Transverse colon (tissue), 4 donors: Measurements from ENCODE around the gene SSTR5. TPM values are rescaled to one million over a fixed set of nuclear protein-coding genes. Genes with fewer than 3 reads are reported as not detected.

Experiments used
- DNase-seq: peaks from one replicate; pipeline ENCODE4 v3.0.0-alpha.2; 2019
- H3K27ac ChIP-seq, 4 donors: fragments of 200-600 bp; sonication (generic); 2 replicates each; pipeline ENCODE4 v1.5.1; 2016 to 2018; ENCODE audit warnings: inconsistent platforms in 4 of 4
- H3K27me3 ChIP-seq: fragments of 200-600 bp; sonication (generic); 2 replicates; pipeline ENCODE4 v1.5.1; 2017; ENCODE audit warnings: inconsistent platforms
- H3K36me3 ChIP-seq, 4 donors: fragments of 200-600 bp; sonication (generic); 2 replicates each; pipeline ENCODE4 v1.5.1; 2017 to 2019; ENCODE audit warnings: inconsistent platforms in 4 of 4
- H3K4me1 ChIP-seq, 4 donors: fragments of 200-600 bp; sonication (generic); 2 replicates each; pipeline ENCODE4 v1.5.1; 2017 to 2020; ENCODE audit warnings: inconsistent platforms in 4 of 4
- H3K4me3 ChIP-seq, 4 donors: fragments of 200-600 bp; sonication (generic); 1 replicate in 1 of 4; 2 replicates in 3 of 4; pipeline versions ENCODE4 v1.5.1 to v1.6.1; 2017 to 2019; ENCODE audit warnings: inconsistent platforms in 4 of 4
- H3K9me3 ChIP-seq, 2 donors: fragments of 200-600 bp; sonication (generic); 2 replicates each; pipeline ENCODE4 v1.5.1; 2017 to 2019; ENCODE audit warnings: inconsistent platforms in 2 of 2
- EP300 ChIP-seq: sonication (generic); formaldehyde crosslinking; IDR thresholded peaks from one replicate; pipeline ENCODE4 v1.6.1; 2017; ENCODE audit warnings: antibody characterized with exemption, low read depth
- POLR2A ChIP-seq: fragments of 450-650 bp; IDR thresholded peaks from one replicate; pipeline ENCODE4 v1.6.1; 2016; ENCODE audit warnings: antibody characterized with exemption, mild to moderate bottlenecking, moderate library complexity
- POLR2AphosphoS5 ChIP-seq, 3 donors: sonication (generic); formaldehyde crosslinking; IDR thresholded peaks; one replicate each; pipeline ENCODE4 v1.6.1; 2016; ENCODE audit warnings: antibody characterized with exemption in 3 of 3
- WGBS, 2 donors: methylation state at CpG; one replicate each; pipeline ENCODE4 v1.1.5; 2018; ENCODE audit warnings: low coverage in 1 of 2; 5-methylcytosine and 5-hydroxymethylcytosine counted together
- in situ Hi-C, 4 donors: fragments of 200-750 bp; cut with MboI; loops; one replicate each; pipeline versions ENCODE4 v1.15.0 to v1.15.1; 2017; ENCODE audit warnings: low sequenced_read_pairs in 3 of 4, low pct_ligation_motif_present in 1 of 4, low pct_unique_long_range_greater_than_20kb in 1 of 4
- intact Hi-C: fragments of 100-400 bp; cut with DNase I; formaldehyde crosslinking; loops from one replicate; pipeline ENCODE4 v1.15.1; 2023; ENCODE audit warnings: low total_unique reads
- total RNA-seq, 4 donors: library from RNA; depleted of rRNA; stranded (reverse); fragments of >200 nt; gene quantifications; one replicate each; pipeline ENCODE4 v1.1.0, GENCODE V29; 2016
- TF ChIP-seq, protein P1 (sequence below), 5 experiments: fragments of 200-600 bp in 3 of 5; fragments of 450-650 bp in 2 of 5; sonication (generic) in 3 of 5; IDR thresholded peaks; 1 replicate in 2 of 5; 2 replicates in 3 of 5; pipeline ENCODE4 v1.5.1; 2016 to 2017; ENCODE audit warnings: antibody characterized with exemption in 5 of 5, inconsistent platforms in 3 of 5, mild to moderate bottlenecking in 2 of 5, moderate library complexity in 1 of 5

The SSTR5 gene
- total RNA-seq, 4 donors from 2014 or later: not detected

DNA sequence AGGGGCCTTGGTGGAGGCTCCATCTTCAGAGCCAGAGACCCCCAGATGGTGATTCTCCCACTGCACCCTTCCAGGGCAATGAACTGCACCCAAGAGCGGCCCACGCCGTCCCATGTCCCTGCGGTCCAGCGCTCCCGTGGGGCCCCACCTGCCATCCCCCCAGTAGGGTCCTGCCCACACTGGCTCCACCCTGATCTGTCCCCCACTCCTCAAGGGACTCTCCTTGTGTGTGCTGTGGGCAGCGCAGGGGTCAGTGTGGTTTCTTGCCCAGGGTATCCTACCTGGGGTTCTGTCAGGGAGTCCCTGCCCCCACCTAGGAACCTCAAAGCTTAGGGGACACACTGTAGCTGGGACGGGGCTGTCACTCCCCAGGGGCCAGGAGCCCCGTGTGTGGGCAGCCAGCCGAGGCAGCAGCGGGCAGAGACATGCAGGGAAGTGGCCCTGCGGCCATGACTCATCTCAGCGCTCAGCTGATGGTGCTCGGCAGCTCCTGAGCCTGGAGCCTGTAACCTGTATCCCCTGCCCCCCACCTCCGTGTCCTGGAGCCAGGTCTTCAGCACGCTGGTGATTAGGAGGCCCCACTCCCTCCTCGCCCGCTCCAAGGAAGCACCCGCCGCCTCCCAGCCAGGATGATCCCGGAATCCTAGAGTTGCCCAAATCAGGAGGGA lies 35.7 kb upstream of the SSTR5 start:
- no peak overlapping the region for H3K4me3 ChIP-seq
- H3K4me1 ChIP-seq: no peaks in the 10 kb centered on the region
- TF ChIP-seq POLR2A (no peak), EP300 (no peak), POLR2AphosphoS5 (IDR thresholded peaks at IDR 0.05) (no peak)
- TF ChIP-seq, protein P1, sequence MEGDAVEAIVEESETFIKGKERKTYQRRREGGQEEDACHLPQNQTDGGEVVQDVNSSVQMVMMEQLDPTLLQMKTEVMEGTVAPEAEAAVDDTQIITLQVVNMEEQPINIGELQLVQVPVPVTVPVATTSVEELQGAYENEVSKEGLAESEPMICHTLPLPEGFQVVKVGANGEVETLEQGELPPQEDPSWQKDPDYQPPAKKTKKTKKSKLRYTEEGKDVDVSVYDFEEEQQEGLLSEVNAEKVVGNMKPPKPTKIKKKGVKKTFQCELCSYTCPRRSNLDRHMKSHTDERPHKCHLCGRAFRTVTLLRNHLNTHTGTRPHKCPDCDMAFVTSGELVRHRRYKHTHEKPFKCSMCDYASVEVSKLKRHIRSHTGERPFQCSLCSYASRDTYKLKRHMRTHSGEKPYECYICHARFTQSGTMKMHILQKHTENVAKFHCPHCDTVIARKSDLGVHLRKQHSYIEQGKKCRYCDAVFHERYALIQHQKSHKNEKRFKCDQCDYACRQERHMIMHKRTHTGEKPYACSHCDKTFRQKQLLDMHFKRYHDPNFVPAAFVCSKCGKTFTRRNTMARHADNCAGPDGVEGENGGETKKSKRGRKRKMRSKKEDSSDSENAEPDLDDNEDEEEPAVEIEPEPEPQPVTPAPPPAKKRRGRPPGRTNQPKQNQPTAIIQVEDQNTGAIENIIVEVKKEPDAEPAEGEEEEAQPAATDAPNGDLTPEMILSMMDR (IDR thresholded peaks at IDR 0.05): no peak
- in situ Hi-C loops (no loop called here), intact Hi-C loops (loop anchor here (1.0 kb wide), 1 partner anchor 128 kb away; no protein-coding TSS in a partner anchor)
- no peak for DNase-seq
- H3K36me3 ChIP-seq: no peaks in the 10 kb centered on the region
- 46% methylated on average over 18 of the region's 21 CpGs; no CpG with 5 or more reads in 1 of the 2 donors for WGBS, 2 donors
- H3K27me3 ChIP-seq: peaks cover 25% of the 10 kb centered on the region
- no peaks in the 10 kb centered on the region for H3K9me3 ChIP-seq
- no peak overlapping the region for H3K27ac ChIP-seq

DNA sequence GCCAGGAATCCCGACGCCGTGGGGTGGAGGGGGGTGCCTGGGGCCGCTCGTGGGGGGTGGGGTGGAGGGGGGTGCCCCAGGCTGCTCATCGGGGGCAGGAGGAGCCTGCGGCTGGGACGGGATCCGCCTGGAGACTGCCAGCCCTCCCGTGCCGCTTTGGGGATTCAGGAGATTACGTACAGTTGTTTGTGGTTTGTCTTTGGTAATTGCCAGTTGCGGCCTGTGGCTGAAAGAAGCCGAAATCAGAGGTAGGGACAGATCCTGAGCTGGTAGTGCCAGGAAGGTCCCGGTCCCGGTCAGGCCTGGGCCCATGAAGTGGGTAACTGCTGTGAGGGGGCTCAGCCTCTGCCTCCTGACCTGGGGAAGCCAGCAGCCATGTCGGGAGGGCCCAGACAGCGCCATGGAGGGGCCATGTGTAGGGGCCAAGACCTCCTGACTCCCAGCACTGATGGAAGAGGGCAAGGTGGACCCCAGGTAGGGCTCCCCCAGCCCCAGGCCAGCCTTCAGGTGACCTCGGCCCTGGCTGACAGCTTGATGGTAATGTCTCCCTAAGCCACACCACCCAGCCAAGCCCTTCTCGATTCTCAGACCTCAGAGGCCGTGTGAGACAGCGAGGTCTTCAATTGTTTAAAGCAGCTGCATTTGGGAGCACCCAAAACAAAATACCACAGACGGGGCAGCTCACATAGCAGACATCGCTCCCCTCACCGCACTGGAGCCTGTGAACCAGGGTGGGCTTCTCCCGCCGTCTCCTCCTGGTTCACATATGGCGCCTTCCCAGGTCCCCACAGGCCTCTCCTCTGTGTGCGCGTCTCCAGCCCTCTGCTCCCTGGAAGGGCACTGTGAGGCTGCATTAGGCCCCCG lies 34.9 kb upstream of the SSTR5 start:
- no peaks in the 10 kb centered on the region for H3K4me1 ChIP-seq
- H3K9me3 ChIP-seq: no peaks in the 10 kb centered on the region
- no peak overlapping the region for H3K27ac ChIP-seq
- H3K4me3 ChIP-seq: no peak overlapping the region
- peaks cover 25% of the 10 kb centered on the region for H3K27me3 ChIP-seq
- DNase-seq: no peak
- in situ Hi-C loops (no loop called here), intact Hi-C loops (loop anchor here (1.0 kb wide), 1 partner anchor 128 kb away; no protein-coding TSS in a partner anchor)
- 75 to 90% methylated on average over 2 to 28 of the region's 31 CpGs for WGBS, 2 donors
- no peaks in the 10 kb centered on the region for H3K36me3 ChIP-seq
- TF ChIP-seq, protein P1 (IDR thresholded peaks at IDR 0.05): no peak
- no peak for TF ChIP-seq POLR2AphosphoS5 (IDR thresholded peaks at IDR 0.05)
- TF ChIP-seq EP300: no peak
- no peak for TF ChIP-seq POLR2A

DNA sequence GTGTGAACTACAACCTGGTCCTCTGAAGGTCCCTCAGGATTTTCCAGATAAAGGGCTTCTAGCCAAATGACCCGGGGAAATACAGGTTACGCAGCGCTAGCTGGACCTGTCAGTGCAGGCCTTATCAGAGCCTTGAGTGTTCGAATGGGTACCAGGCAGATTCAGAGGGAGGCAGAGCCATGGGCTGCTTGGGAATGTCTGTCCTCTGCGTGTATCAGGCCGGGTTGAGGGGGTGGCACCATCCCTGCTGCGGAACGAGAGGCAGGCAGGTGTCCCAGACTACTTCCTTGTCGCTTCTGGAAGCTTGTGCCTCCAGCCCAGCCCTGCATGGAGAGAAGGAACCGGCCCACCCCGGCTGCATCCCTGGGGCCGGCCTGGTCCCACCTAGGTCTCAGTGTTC lies 33.6 kb upstream of the SSTR5 start:
- 77% methylated on average over 12 of the region's 12 CpGs; no CpG with 5 or more reads in 1 of the 2 donors for WGBS, 2 donors
- H3K27me3 ChIP-seq: peaks cover 33% of the 10 kb centered on the region
- H3K4me1 ChIP-seq: no peaks in the 10 kb centered on the region
- intact Hi-C loops (no loop called here), in situ Hi-C loops (no loop called here)
- H3K4me3 ChIP-seq: no peak overlapping the region
- TF ChIP-seq POLR2A (no peak), POLR2AphosphoS5 (IDR thresholded peaks at IDR 0.05) (no peak), EP300 (no peak)
- TF ChIP-seq, protein P1 (IDR thresholded peaks at IDR 0.05): no peak
- DNase-seq: no peak
- no peak overlapping the region for H3K27ac ChIP-seq
- no peaks in the 10 kb centered on the region for H3K9me3 ChIP-seq
- H3K36me3 ChIP-seq: no peaks in the 10 kb centered on the region

DNA sequence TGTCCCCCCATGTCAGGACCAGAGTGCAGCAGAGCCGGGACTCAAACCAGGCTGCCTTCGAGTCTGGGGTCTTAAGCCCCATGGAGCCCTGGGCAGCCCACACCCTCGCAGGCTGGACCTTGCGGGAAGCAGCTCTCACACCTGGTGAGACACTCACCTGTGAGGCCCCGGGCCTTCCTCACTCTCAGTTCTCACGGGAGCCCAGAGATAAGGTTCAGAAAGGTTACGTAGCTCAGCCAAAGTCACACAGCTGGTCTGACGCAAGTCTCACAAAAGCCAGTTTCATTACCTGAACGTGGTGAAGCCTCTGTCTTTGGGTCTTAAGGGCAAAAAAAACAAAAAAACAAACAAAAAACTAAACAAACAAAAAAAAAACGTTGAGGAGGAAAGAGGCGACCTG lies 32.8 kb upstream of the SSTR5 start:
- no peaks in the 10 kb centered on the region for H3K36me3 ChIP-seq
- no peaks in the 10 kb centered on the region for H3K4me1 ChIP-seq
- H3K9me3 ChIP-seq: no peaks in the 10 kb centered on the region
- TF ChIP-seq POLR2AphosphoS5 (IDR thresholded peaks at IDR 0.05): no peak
- TF ChIP-seq, protein P1 (IDR thresholded peaks at IDR 0.05): no peak
- no peak for TF ChIP-seq EP300
- no peak for TF ChIP-seq POLR2A
- 67 to 70% methylated on average over 4 to 10 of the region's 11 CpGs for WGBS, 2 donors
- intact Hi-C loops (no loop called here), in situ Hi-C loops (no loop called here)
- H3K4me3 ChIP-seq: no peak overlapping the region
- peaks cover 41% of the 10 kb centered on the region for H3K27me3 ChIP-seq
- DNase-seq: no peak
- no peak overlapping the region for H3K27ac ChIP-seq
